PC-3 (cell line): ENCODE results near the gene RIMS4. TPM values are rescaled to one million over a fixed set of nuclear protein-coding genes. Genes with fewer than 3 reads are reported as not detected.

Experiments
- ATAC-seq: fragments of 200-7000 bp; cut with Tn5 transposase; 2 replicates; pipeline ENCODE4 v1.9.1; 2020; ENCODE audit warnings: mild to moderate bottlenecking, moderate library complexity
- BruUV-seq: library from RNA; stranded (reverse); fragments of 400-500 nt; replicated peaks from 2 replicates; lab custom pipeline; 2021; lab: Mats Ljungman, UMichigan
- CTCF ChIA-PET: fragments of 300-600 bp; sonication (Branson Sonifier 250); formaldehyde crosslinking; loops from one replicate; lab custom pipeline; 2022; ENCODE audit warnings: antibody characterized with exemption; lab: Charles Lee
- POLR2A ChIA-PET: fragments of 300-600 bp; sonication (Branson Sonifier 250); formaldehyde crosslinking; loops from one replicate; lab custom pipeline; 2022; ENCODE audit warnings: antibody characterized with exemption; ENCODE audit not compliant: unreplicated experiment; lab: Charles Lee
- DNase-seq: peaks from one replicate; pipeline ENCODE4 v3.0.0-alpha.2; 2015
- H2AFZ ChIP-seq: fragments of 300-600 bp; sonication (generic); 2 replicates; pipeline ENCODE4 v1.6.0; 2016; ENCODE audit warnings: antibody characterized with exemption, low read length
- H3F3A ChIP-seq: fragments of 300-600 bp; sonication (generic); one replicate; pipeline ENCODE4 v1.6.0; 2017; ENCODE audit warnings: antibody characterized with exemption, low read length, control low read depth, mild to moderate bottlenecking; ENCODE audit not compliant: unreplicated experiment
- H3K27ac ChIP-seq: fragments of 300-600 bp; sonication (generic); 2 replicates; pipeline ENCODE4 v1.5.1; 2016; ENCODE audit warnings: mild to moderate bottlenecking, low read length
- H3K27me3 ChIP-seq: fragments of 300-600 bp; sonication (generic); 2 replicates; pipeline ENCODE4 v1.6.1; 2016; ENCODE audit warnings: low read length, mixed read lengths
- H3K36me3 ChIP-seq: fragments of 300-600 bp; sonication (generic); 2 replicates; pipeline ENCODE4 v1.6.1; 2016; ENCODE audit warnings: low read depth, mixed run types, low read length, mixed read lengths
- H3K4me1 ChIP-seq: fragments of 300-600 bp; sonication (generic); 2 replicates; pipeline ENCODE4 v1.5.1; 2016; ENCODE audit warnings: low read length; ENCODE audit not compliant: insufficient read depth
- H3K4me2 ChIP-seq: fragments of 300-600 bp; sonication (generic); 2 replicates; pipeline ENCODE4 v1.6.0; 2016; ENCODE audit warnings: low read length
- H3K4me3 ChIP-seq: fragments of 300-600 bp; sonication (generic); 2 replicates; pipeline ENCODE4 v1.5.1; 2016; ENCODE audit warnings: mild to moderate bottlenecking, low read length, mixed read lengths
- H3K79me2 ChIP-seq: fragments of 300-600 bp; sonication (generic); 2 replicates; pipeline ENCODE4 v1.6.1; 2017; ENCODE audit warnings: low read length, mixed read lengths
- H3K9ac ChIP-seq: fragments of 300-600 bp; sonication (generic); 2 replicates; pipeline ENCODE4 v1.6.0; 2016; ENCODE audit warnings: mild to moderate bottlenecking, low read length
- H3K9me2 ChIP-seq: fragments of 300-600 bp; sonication (generic); replicated peaks from 2 replicates; pipeline ENCODE4 v1.6.1; 2016; ENCODE audit warnings: mixed run types, low read length, mixed read lengths
- H3K9me3 ChIP-seq: fragments of 300-600 bp; sonication (generic); 2 replicates; pipeline ENCODE4 v1.6.1; 2016; ENCODE audit warnings: low read length, mixed read lengths
- H4K20me1 ChIP-seq: fragments of 300-600 bp; sonication (generic); 2 replicates; pipeline ENCODE4 v1.6.1; 2016; ENCODE audit warnings: low read length, mixed read lengths
- EZH2 ChIP-seq: fragments of 300-600 bp; sonication (generic); IDR thresholded peaks from one replicate; pipeline ENCODE4 v1.6.1; 2017; ENCODE audit warnings: antibody characterized with exemption, mild to moderate bottlenecking, low read length; ENCODE audit not compliant: unreplicated experiment
- EZH2phosphoT487 ChIP-seq: fragments of 300-600 bp; sonication (generic); IDR thresholded peaks from 2 replicates; pipeline ENCODE4 v1.6.1; 2018; ENCODE audit warnings: mild to moderate bottlenecking, antibody characterized with exemption, low read length, borderline replicate concordance
- intact Hi-C: fragments of 100-400 bp; cut with micrococcal nuclease; formaldehyde crosslinking; loops from 2 replicates; pipeline ENCODE4 v1.9.0; 2023
- total RNA-seq: library from RNA; depleted of rRNA; stranded (reverse); fragments of >200 nt; gene quantifications from 2 replicates; pipeline ENCODE4 v1.2.3, GENCODE V29; 2014
- TF ChIP-seq, protein P1 (sequence below): fragments of 300-600 bp; sonication (generic); conservative IDR thresholded peaks from 2 replicates; pipeline ENCODE4 v1.5.1; 2017; ENCODE audit warnings: antibody characterized with exemption, low read depth, mild to moderate bottlenecking, low read length

The RIMS4 gene
- total RNA-seq, 1 experiment from 2014 or later: 0.04 TPM

GRCh38 chr20:44754554-44754953 is 55.8 kb downstream of the RIMS4 start:
- no peaks in the 10 kb centered on the region for H3K79me2 ChIP-seq
- CTCF ChIA-PET: no interaction called here
- no peaks in the 10 kb centered on the region for H3K9me2 ChIP-seq
- no peaks in the 10 kb centered on the region for H3K4me1 ChIP-seq
- no peaks in the 10 kb centered on the region for H3K9me3 ChIP-seq
- no peaks in the 10 kb centered on the region for H3K36me3 ChIP-seq
- H3K4me2 ChIP-seq: no peak overlapping the region
- DNase-seq: no peak
- no peak overlapping the region for H3K4me3 ChIP-seq
- no peaks in the 10 kb centered on the region for H4K20me1 ChIP-seq
- peaks cover 15% of the 10 kb centered on the region for H3K27me3 ChIP-seq
- no peaks in the 10 kb centered on the region for H3F3A ChIP-seq
- peak; percentile 10; the same call in 1 of the 2 replicates for ATAC-seq
- TF ChIP-seq, protein P1, sequence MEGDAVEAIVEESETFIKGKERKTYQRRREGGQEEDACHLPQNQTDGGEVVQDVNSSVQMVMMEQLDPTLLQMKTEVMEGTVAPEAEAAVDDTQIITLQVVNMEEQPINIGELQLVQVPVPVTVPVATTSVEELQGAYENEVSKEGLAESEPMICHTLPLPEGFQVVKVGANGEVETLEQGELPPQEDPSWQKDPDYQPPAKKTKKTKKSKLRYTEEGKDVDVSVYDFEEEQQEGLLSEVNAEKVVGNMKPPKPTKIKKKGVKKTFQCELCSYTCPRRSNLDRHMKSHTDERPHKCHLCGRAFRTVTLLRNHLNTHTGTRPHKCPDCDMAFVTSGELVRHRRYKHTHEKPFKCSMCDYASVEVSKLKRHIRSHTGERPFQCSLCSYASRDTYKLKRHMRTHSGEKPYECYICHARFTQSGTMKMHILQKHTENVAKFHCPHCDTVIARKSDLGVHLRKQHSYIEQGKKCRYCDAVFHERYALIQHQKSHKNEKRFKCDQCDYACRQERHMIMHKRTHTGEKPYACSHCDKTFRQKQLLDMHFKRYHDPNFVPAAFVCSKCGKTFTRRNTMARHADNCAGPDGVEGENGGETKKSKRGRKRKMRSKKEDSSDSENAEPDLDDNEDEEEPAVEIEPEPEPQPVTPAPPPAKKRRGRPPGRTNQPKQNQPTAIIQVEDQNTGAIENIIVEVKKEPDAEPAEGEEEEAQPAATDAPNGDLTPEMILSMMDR: no peak
- no peak for TF ChIP-seq EZH2
- TF ChIP-seq EZH2phosphoT487: no peak
- intact Hi-C loops: no loop called here
- no peak overlapping the region for H2AFZ ChIP-seq
- no peak overlapping the region for H3K27ac ChIP-seq
- H3K9ac ChIP-seq: no peak overlapping the region
- BruUV-seq: no TSS peak
- POLR2A ChIA-PET: no interaction called here

- no peaks in the 10 kb centered on the region for H3K36me3 ChIP-seq
- no peak overlapping the region for H3K27ac ChIP-seq
- TF ChIP-seq EZH2 (no peak), EZH2phosphoT487 (no peak)
- TF ChIP-seq, protein P1: no peak
- H3K9me2 ChIP-seq: no peaks in the 10 kb centered on the region
- ATAC-seq (no peak), DNase-seq (no peak)
- no TSS peak for BruUV-seq
- no peaks in the 10 kb centered on the region for H3K79me2 ChIP-seq
- ChIA-PET CTCF (no interaction called here), POLR2A (no interaction called here)
- no peak overlapping the region for H2AFZ ChIP-seq
- intact Hi-C loops: no loop called here
- H3K4me1 ChIP-seq: peaks cover 8% of the 10 kb centered on the region
- H3K4me2 ChIP-seq: no peak overlapping the region
- H3F3A ChIP-seq: no peaks in the 10 kb centered on the region
- no peaks in the 10 kb centered on the region for H4K20me1 ChIP-seq
- H3K9me3 ChIP-seq: no peaks in the 10 kb centered on the region
- no peak overlapping the region for H3K4me3 ChIP-seq
- H3K9ac ChIP-seq: no peak overlapping the region
- no peaks in the 10 kb centered on the region for H3K27me3 ChIP-seq
These were observed 58.0 kb downstream of the RIMS4 start for GRCh38 chr20:44752099-44752931.
